Stimulated activated CD8-positive, alpha-beta memory T cell treated with anti-CD3 and anti-CD28 coated beads, Interleukin-7, amount 100 ng/mL, for 48 hours (primary cell): ENCODE results near the gene IGSF23.
"Not testable (repeated sequence)": the region's sequence is repeated elsewhere in the genome, so short reads cannot be mapped to it uniquely, and the experiment has no call there.

Experiments
- DNase-seq, 2 donors: peaks; one replicate each; pipeline ENCODE4 v3.0.0-alpha.2; 2020; ENCODE audit warnings: low read depth in 1 of 2; ENCODE audit errors: extremely low read depth in 1 of 2

The IGSF23 gene

DNA sequence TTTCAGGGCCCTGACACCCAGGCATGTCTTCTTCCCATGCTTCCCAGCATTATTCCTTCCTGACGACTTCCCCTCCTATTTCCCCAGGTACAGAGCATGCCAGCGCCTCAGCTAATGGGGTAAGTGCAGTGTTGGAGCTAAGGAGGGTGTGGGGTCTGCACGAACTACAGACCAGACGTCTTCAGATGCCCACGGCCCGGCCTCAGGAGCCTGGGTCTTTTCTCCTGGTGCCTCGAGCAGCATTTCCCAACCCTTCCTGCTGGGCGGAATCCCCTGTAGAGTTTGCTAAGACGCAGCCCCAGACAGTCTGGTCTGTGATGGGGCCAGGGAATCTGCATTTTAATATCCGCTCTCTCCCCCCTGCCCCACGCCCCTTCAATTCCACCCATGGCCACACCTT lies 47.8 kb downstream of the IGSF23 start:
- no peak for DNase-seq

DNA sequence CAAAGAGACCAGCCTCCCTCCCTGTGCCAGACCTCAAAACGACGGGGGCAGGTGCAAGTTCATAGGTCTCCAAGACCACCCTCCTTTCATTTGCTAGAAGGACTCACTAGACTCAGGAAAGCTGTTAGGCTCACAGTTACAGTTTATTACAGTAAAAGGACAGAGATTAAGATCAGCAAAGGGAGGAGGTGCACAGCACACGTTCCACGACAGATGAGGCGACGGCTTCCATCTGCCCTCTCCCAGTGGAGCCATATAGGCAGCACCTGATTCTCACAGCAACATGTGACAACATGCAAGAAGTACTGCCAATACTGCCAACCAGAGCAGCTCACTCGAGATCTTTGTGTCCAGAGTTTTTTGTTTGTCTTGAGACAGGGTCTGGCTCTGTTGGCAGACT lies 48.5 kb downstream of the IGSF23 start:
- no peak for DNase-seq

- DNase-seq, result no peak
These were observed 49.5 kb downstream of the IGSF23 start for GRCh38 chr19:44662691-44663385.

GRCh38 chr19:44663996-44664395 lies 50.6 kb downstream of the IGSF23 start:
- no peak for DNase-seq

DNA sequence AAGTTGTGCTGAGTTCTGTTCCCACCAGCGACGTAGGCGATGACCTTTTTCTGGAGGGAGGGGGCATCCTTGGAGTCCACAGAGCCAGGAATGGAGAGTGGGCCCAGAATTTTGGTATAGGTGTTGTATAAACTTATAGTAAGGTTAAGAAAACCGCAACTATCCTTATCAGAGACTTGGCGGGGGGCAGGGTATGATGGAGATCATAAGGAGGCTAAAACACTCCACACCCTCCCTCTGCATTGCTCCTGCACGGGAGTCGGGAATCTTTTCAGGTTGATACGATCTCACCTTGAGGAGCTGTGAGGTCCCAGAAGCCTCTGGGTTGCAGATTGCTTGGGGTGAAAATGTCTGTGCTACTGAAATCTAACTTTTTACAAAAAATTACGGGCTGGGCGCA lies 51.6 kb downstream of the IGSF23 start:
- DNase-seq, result no peak

DNA sequence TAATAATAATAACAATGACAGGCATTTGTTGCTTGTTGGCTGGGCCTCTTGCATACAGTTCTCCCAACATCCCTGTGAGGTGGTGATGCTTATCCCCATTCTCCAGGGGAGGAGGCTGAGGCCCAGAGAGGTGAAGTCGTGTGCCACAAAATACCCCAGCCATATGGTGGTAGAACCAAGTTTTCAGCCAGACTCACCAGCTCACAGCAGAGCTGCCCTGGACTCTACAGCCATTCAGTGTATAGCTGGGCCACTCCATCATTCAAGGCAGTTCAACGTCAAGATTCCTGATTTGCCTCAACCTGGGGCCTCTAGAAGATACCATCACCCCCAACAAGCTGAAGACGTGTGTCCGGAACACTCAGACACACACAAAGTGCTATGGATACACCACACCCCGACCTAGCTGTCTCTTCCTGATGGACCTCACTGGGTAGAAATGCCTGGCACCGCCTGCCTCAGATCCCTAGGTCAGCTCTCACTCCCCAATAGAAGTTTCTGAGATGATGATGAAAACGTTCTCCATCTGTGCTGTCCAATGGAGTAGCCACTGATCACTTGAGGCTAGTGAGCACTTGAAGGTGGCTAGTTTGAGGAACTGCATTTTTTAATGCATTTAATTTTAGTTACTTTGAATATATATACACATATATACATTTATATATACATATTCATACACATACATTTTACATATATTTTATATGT lies 53.6 kb downstream of the IGSF23 start:
- DNase-seq, result no peak

GRCh38 chr19:44668985-44669764 lies 55.8 kb downstream of the IGSF23 start:
- no peak for DNase-seq

- DNase-seq, result not testable (repeated sequence)
These were observed 56.7 kb downstream of the IGSF23 start for GRCh38 chr19:44670027-44670426.

- no peak for DNase-seq
These were observed 58.0 kb downstream of the IGSF23 start, which contains the start of gene CEACAM19 for GRCh38 chr19:44671400-44671799. Gene CEACAM19 (plus strand): TSS chr19:44671482. CDS start chr19:44671932, 450 bp downstream.

GRCh38 chr19:44672226-44672625 lies 58.9 kb downstream of the IGSF23 start:
- DNase-seq, result no peak

DNA sequence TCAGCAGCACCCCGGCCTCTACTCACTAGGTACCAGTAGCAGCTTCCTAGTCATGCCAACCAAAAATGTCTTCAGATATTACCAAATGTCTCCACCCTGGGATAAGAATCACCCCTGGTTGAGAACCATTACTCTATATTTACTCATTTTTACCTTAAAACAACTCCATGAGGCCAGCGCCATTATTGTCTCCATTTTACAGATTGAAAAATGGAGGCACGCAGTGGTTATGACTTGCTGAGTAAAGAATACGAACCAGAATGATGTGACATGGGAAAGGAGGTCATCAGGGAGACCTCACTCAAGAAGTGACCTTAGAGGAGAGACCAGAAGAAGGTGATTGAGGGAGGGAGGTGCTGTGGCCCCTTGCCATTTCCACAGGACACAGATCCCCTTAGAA lies 60.1 kb downstream of the IGSF23 start:
- no peak for DNase-seq

GRCh38 chr19:44675521-44675920 lies 62.2 kb downstream of the IGSF23 start:
- no peak for DNase-seq

DNA sequence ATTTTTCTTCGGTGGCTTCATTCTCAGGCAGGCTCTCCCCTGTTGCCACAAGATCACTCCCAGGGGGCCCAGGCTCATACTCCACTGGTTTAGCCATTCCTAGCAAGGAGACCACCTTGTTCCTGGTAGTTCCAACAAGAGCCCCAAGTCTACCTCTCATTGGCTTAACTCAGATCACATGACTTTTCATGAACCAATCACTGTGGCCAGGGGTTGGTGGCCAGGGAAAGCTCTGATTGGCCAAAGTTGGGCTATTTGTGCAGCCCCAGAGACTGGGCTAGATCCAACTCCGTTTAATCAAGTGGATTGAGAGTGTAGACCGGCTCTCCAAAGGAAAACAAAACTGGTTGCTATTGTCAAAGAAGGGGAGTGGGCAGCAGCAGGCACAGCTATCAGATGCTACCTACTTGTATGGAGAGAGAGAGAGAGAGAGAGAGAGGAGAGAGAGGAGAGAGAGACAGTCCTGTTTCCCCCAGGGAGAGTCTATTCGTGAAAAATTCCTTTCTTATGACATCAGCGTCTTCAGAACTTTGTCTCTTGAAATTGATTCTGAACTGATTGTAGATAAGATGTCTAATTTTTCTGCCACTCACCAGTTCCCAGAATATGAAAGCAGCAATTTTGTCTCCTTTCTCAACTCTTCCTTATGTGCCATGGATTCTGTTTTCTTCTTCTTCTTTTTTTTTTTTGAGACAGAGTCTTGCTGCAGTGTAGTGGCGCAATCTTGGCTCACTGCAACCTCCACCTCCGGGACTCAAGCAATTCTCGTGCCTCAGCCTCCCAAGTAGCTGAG lies 63.9 kb downstream of the IGSF23 start:
- DNase-seq, result no peak

DNA sequence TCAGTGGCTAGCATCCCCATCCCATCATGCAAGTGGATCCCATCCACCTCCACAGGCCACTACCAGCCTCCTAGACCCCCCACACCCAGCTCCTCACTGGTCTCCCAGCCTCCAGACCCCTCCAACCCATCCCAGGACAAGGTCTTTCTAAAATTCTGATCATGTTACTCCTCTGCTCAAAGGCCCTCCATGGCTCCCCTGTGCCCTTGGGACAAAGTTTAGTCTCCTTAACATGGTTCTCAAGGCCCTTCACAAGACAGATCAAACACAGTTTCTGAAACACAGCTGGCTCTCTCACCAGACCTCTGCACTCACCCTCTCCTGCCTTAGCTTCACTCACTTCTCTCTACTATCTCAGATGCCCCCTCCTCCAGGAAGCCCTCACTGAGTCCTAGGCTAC lies 67.2 kb downstream of the IGSF23 start:
- DNase-seq, result no peak

DNA sequence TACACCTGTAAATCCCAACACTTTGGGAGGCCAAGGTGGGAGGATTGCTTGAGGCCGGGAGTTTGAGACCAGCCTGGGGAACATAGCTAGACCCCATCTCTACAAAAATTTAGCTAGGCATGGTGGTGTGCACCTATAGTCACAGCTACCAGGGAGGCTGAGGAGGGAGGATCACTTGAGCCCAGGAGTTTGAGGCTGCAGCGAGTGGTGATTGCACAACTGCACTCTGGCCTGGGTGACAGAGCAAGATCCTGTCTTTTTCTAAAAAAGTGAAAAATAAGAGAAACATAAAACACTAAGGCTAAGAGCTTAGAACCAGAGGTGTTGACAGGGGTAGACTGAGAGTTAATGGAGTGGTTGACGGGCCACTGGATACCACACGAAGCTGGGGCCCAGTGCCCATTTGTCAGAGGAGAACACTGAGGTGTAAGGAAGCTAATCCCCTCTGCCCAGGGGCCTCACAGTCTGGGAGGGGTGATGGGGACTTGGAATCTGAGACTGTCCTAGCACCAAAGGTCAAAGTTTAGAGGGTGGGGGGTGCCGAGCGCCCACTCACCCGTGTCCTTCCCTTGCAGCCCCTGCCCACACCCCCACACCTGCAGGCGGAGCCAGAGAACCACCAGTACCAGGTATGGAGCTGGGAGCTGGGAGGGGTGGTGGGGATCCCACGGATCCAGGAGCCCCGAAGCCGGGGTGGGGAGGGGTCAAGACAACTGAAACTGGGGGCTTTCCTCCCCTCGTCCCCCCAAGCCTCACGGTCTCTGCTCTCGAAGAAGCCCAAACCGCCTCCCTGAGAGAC lies 68.8 kb downstream of the IGSF23 start:
- DNase-seq, result no peak

GRCh38 chr19:44682807-44683206 lies 69.4 kb downstream of the IGSF23 start:
- DNase-seq, result no peak

DNA sequence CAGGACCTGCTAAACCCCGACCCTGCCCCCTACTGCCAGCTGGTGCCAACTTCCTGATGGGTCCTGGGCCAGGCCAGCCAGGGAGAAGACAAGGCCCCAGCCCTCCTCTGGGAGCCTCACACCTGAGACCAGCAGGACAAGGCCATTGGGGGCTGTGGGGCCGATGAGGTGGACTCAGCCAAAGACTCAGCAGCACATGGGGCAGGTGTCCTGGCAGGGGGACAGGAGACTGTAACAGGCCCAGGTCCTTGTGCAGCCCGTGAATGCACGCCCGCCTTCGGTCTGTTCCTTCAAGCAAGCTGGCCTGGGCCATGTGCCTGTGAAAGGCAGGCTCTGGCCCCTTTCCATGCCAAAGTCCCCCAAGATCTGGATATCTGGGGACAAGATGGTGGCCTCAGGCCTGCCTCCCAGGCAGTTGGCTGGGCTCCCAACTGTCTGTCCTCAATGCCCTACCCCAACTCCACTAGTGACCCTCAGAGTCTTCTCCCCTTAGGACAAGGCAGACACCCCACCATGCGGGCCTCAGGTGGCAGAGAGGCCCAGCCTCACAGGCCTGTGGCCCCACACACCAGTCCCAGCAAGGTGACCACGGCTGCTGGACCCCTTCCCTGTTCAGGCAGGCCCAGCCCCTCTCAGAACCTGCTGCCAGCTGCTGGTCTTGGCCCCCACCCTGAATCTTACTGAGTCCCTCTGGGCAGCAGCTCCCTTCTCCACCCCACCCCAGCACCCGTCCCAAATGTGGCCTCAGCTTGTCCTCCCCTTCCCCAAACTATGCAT lies 70.3 kb downstream of the IGSF23 start:
- no peak for DNase-seq

GRCh38 chr19:44684396-44684795 lies 71.0 kb downstream of the IGSF23 start:
- DNase-seq, result not testable (repeated sequence)
